Transverse colon (tissue), 4 donors: ENCODE results near the gene ZNF566. TPM values are rescaled to one million over a fixed set of nuclear protein-coding genes. Genes with fewer than 3 reads are reported as not detected.

Experiments
- DNase-seq: peaks from one replicate; pipeline ENCODE4 v3.0.0-alpha.2; 2019
- H3K27ac ChIP-seq, 4 donors: fragments of 200-600 bp; sonication (generic); 2 replicates each; pipeline ENCODE4 v1.5.1; 2016 to 2018; ENCODE audit warnings: inconsistent platforms in 4 of 4
- H3K27me3 ChIP-seq: fragments of 200-600 bp; sonication (generic); 2 replicates; pipeline ENCODE4 v1.5.1; 2017; ENCODE audit warnings: inconsistent platforms
- H3K36me3 ChIP-seq, 4 donors: fragments of 200-600 bp; sonication (generic); 2 replicates each; pipeline ENCODE4 v1.5.1; 2017 to 2019; ENCODE audit warnings: inconsistent platforms in 4 of 4
- H3K4me1 ChIP-seq, 4 donors: fragments of 200-600 bp; sonication (generic); 2 replicates each; pipeline ENCODE4 v1.5.1; 2017 to 2020; ENCODE audit warnings: inconsistent platforms in 4 of 4
- H3K4me3 ChIP-seq, 4 donors: fragments of 200-600 bp; sonication (generic); 1 replicate in 1 of 4; 2 replicates in 3 of 4; pipeline versions ENCODE4 v1.5.1 to v1.6.1; 2017 to 2019; ENCODE audit warnings: inconsistent platforms in 4 of 4
- H3K9me3 ChIP-seq, 2 donors: fragments of 200-600 bp; sonication (generic); 2 replicates each; pipeline ENCODE4 v1.5.1; 2017 to 2019; ENCODE audit warnings: inconsistent platforms in 2 of 2
- CTCF ChIP-seq, 5 experiments: fragments of 200-600 bp in 3 of 5; fragments of 450-650 bp in 2 of 5; sonication (generic) in 3 of 5; IDR thresholded peaks; 1 replicate in 2 of 5; 2 replicates in 3 of 5; pipeline ENCODE4 v1.5.1; 2016 to 2017; ENCODE audit warnings: antibody characterized with exemption in 5 of 5, inconsistent platforms in 3 of 5, mild to moderate bottlenecking in 2 of 5, moderate library complexity in 1 of 5
- EP300 ChIP-seq: sonication (generic); formaldehyde crosslinking; IDR thresholded peaks from one replicate; pipeline ENCODE4 v1.6.1; 2017; ENCODE audit warnings: antibody characterized with exemption, low read depth
- POLR2A ChIP-seq: fragments of 450-650 bp; IDR thresholded peaks from one replicate; pipeline ENCODE4 v1.6.1; 2016; ENCODE audit warnings: antibody characterized with exemption, mild to moderate bottlenecking, moderate library complexity
- POLR2AphosphoS5 ChIP-seq, 3 donors: sonication (generic); formaldehyde crosslinking; IDR thresholded peaks; one replicate each; pipeline ENCODE4 v1.6.1; 2016; ENCODE audit warnings: antibody characterized with exemption in 3 of 3
- WGBS, 2 donors: methylation state at CpG; one replicate each; pipeline ENCODE4 v1.1.5; 2018; ENCODE audit warnings: low coverage in 1 of 2; 5-methylcytosine and 5-hydroxymethylcytosine counted together
- in situ Hi-C, 4 donors: fragments of 200-750 bp; cut with MboI; loops; one replicate each; pipeline versions ENCODE4 v1.15.0 to v1.15.1; 2017; ENCODE audit warnings: low sequenced_read_pairs in 3 of 4, low pct_ligation_motif_present in 1 of 4, low pct_unique_long_range_greater_than_20kb in 1 of 4
- intact Hi-C: fragments of 100-400 bp; cut with DNase I; formaldehyde crosslinking; loops from one replicate; pipeline ENCODE4 v1.15.1; 2023; ENCODE audit warnings: low total_unique reads
- total RNA-seq, 4 donors: library from RNA; depleted of rRNA; stranded (reverse); fragments of >200 nt; gene quantifications; one replicate each; pipeline ENCODE4 v1.1.0, GENCODE V29; 2016

Gene ZNF566
- total RNA-seq, 4 donors from 2014 or later, result 1.9 to 15.1 (median 10.0) TPM

GRCh38 chr19:36527873-36528193 lies 38.5 kb upstream of the ZNF566 start:
- H3K36me3 ChIP-seq, result peaks cover 0 to 38% (median 10%) of the 10 kb centered on the region in 4 donors
- WGBS, 2 donors, result 0 to 1% methylated on average over 2 to 13 of the region's 13 CpGs
- in situ Hi-C loops (no loop called here), intact Hi-C loops (no loop called here)
- TF ChIP-seq POLR2A (no peak), CTCF (IDR thresholded peaks at IDR 0.05) (no peak), POLR2AphosphoS5 (IDR thresholded peaks at IDR 0.05) (no peak), EP300 (no peak)
- H3K4me3 ChIP-seq, result peak overlapping the region; percentile 53 to 80 (median 68)
- DNase-seq, result no peak
- peaks cover 7 to 19% (median 11%) of the 10 kb centered on the region in 4 donors for H3K4me1 ChIP-seq
- H3K27me3 ChIP-seq, result no peaks in the 10 kb centered on the region
- H3K27ac ChIP-seq, result peak overlapping the region; percentile 89 to 93 (median 90)
- peaks cover 33 to 46% of the 10 kb centered on the region in 2 donors for H3K9me3 ChIP-seq

GRCh38 chr19:36527341-36527740 lies 38.0 kb upstream of the ZNF566 start:
- TF ChIP-seq POLR2AphosphoS5 (IDR thresholded peaks at IDR 0.05) (no peak), EP300 (no peak), POLR2A (no peak), CTCF (IDR thresholded peaks at IDR 0.05) (no peak)
- Histone ChIP-seq H3K4me1 (peaks cover 7 to 19% (median 11%) of the 10 kb centered on the region in 4 donors), H3K27ac (peak overlapping the region in 2 of 4 donors; percentile 89 to 91), H3K36me3 (peaks cover 0 to 43% (median 12%) of the 10 kb centered on the region in 4 donors), H3K27me3 (no peaks in the 10 kb centered on the region), H3K4me3 (peak overlapping the region; percentile 53 to 80 (median 68)), H3K9me3 (peaks cover 33 to 46% of the 10 kb centered on the region in 2 donors)
- no peak for DNase-seq
- 10 to 19% methylated on average over 5 of the region's 5 CpGs for WGBS, 2 donors
- intact Hi-C loops (no loop called here), in situ Hi-C loops (no loop called here)

GRCh38 chr19:36526581-36526980 lies 37.2 kb upstream of the ZNF566 start:
- H3K9me3 ChIP-seq, result peaks cover 39 to 47% of the 10 kb centered on the region in 2 donors
- H3K36me3 ChIP-seq, result peaks cover 0 to 51% (median 15%) of the 10 kb centered on the region in 4 donors
- WGBS, 2 donors, result 85 to 96% methylated on average over 5 of the region's 5 CpGs
- intact Hi-C loops (no loop called here), in situ Hi-C loops (no loop called here)
- no peak overlapping the region for H3K27ac ChIP-seq
- H3K27me3 ChIP-seq, result no peaks in the 10 kb centered on the region
- TF ChIP-seq POLR2A, result no peak
- TF ChIP-seq EP300, result no peak
- no peak for TF ChIP-seq CTCF (IDR thresholded peaks at IDR 0.05)
- TF ChIP-seq POLR2AphosphoS5 (IDR thresholded peaks at IDR 0.05), result no peak
- peaks cover 7 to 19% (median 11%) of the 10 kb centered on the region in 4 donors for H3K4me1 ChIP-seq
- no peak for DNase-seq
- no peak overlapping the region for H3K4me3 ChIP-seq

- Histone ChIP-seq H3K4me3 (no peak overlapping the region), H3K9me3 (peaks cover 48 to 63% of the 10 kb centered on the region in 2 donors), H3K4me1 (peaks cover 7 to 19% (median 11%) of the 10 kb centered on the region in 4 donors), H3K27ac (no peak overlapping the region), H3K27me3 (no peaks in the 10 kb centered on the region), H3K36me3 (peaks cover 0 to 70% (median 25%) of the 10 kb centered on the region in 4 donors)
- no peak for DNase-seq
- TF ChIP-seq POLR2AphosphoS5 (IDR thresholded peaks at IDR 0.05) (no peak), POLR2A (no peak), EP300 (no peak), CTCF (IDR thresholded peaks at IDR 0.05) (no peak)
- intact Hi-C loops, result no loop called here
- in situ Hi-C loops, result no loop called here
- 96% methylated on average over 4 of the region's 4 CpGs for WGBS, 2 donors
Measured at GRCh38 chr19:36524617-36525016, 35.3 kb upstream of the ZNF566 start.
